Endothelial cell of umbilical vein (primary cell): Measurements from ENCODE around the gene LAMTOR5. TPM values are rescaled to one million over a fixed set of nuclear protein-coding genes. Genes with fewer than 3 reads are reported as not detected.

Experiments
- BruUV-seq: library from RNA; stranded (reverse); fragments of 400-500 nt; replicated peaks from 2 replicates; lab custom pipeline; 2021; lab: Mats Ljungman, UMichigan
- CTCF ChIA-PET: fragments of 300-600, 350-600 bp; sonication (Branson Sonifier 250); formaldehyde crosslinking; loops from one replicate; lab custom pipeline; 2021; ENCODE audit warnings: antibody characterized with exemption, inconsistent platforms; lab: Charles Lee
- POLR2A ChIA-PET: fragments of 300-600, 350-600 bp; sonication (Branson Sonifier 250); formaldehyde crosslinking; loops from one replicate; lab custom pipeline; 2021; ENCODE audit warnings: antibody characterized with exemption, inconsistent platforms; lab: Charles Lee
- DNase-seq: peaks from one replicate; pipeline ENCODE4 v3.0.0-alpha.2; 2011; ENCODE audit warnings: low read depth, low spot score
- FAIRE-seq: peaks from 2 replicates; lab custom pipeline; 2011; peaks lifted over from hg19 to GRCh38; lab: Jason Lieb, UNC
- H2AFZ ChIP-seq: 2 replicates; pipeline ENCODE4 v1.6.0; 2012; ENCODE audit warnings: low read depth, low read length, control low read depth, inconsistent platforms
- H3K27ac ChIP-seq: 2 replicates; pipeline ENCODE4 v1.5.1; 2011; ENCODE audit warnings: low read depth, mild to moderate bottlenecking, control low read depth, low read length, moderate library complexity; ENCODE audit not compliant: insufficient read depth
- H3K27me3 ChIP-seq, 2 experiments: 2 replicates each; pipeline versions ENCODE4 v1.6.0 to v1.6.1; 2011; ENCODE audit warnings: low read length in 2 of 2, mixed read lengths in 1 of 2; ENCODE audit not compliant: control insufficient read depth in 2 of 2, insufficient read depth in 2 of 2
- H3K36me3 ChIP-seq, 2 experiments: 2 replicates in 1 of 2; 3 replicates in 1 of 2; pipeline ENCODE4 v1.5.1; 2011; ENCODE audit warnings: low read length in 2 of 2, mild to moderate bottlenecking in 1 of 2, moderate library complexity in 1 of 2; ENCODE audit not compliant: control insufficient read depth in 2 of 2, insufficient read depth in 2 of 2; ENCODE audit errors: extremely low read depth in 1 of 2
- H3K4me1 ChIP-seq: 3 replicates; pipeline ENCODE4 v1.5.1; 2011; ENCODE audit warnings: mild to moderate bottlenecking, low read length; ENCODE audit not compliant: control insufficient read depth, insufficient read depth; ENCODE audit errors: extremely low read depth
- H3K4me2 ChIP-seq: 2 replicates; pipeline ENCODE4 v1.6.1; 2011; ENCODE audit warnings: low read length, control low read depth, mixed read lengths; ENCODE audit not compliant: insufficient read depth
- H3K4me3 ChIP-seq, 3 experiments: fragments of 200-600 bp in 1 of 3; sonication (generic), shearing (Covaris generic) in 1 of 3; replicated peaks in 1 of 3; 2 replicates each; pipeline ENCODE4 v1.5.1; 2011 to 2016; ENCODE audit warnings: control low read depth in 3 of 3, low read length in 3 of 3, mild to moderate bottlenecking in 2 of 3, inconsistent platforms in 1 of 3, low read depth in 1 of 3, moderate library complexity in 1 of 3; ENCODE audit not compliant: insufficient read depth in 1 of 3
- H3K79me2 ChIP-seq: 2 replicates; pipeline ENCODE4 v1.6.0; 2012; ENCODE audit warnings: low read length, inconsistent platforms; ENCODE audit not compliant: control insufficient read depth, insufficient read depth
- H3K9ac ChIP-seq: replicated peaks from 2 replicates; pipeline ENCODE3; 2011; ENCODE audit warnings: low read length, control low read depth; ENCODE audit not compliant: insufficient read depth; ENCODE audit errors: extremely low read depth
- H3K9me1 ChIP-seq: replicated peaks from 3 replicates; pipeline ENCODE4 v1.6.0; 2011; ENCODE audit warnings: mild to moderate bottlenecking, low read length; ENCODE audit not compliant: control insufficient read depth, insufficient read depth; ENCODE audit errors: extremely low read depth
- H3K9me3 ChIP-seq: replicated peaks from 2 replicates; pipeline ENCODE4 v1.5.1; 2012; ENCODE audit warnings: low read length, inconsistent platforms; ENCODE audit not compliant: control insufficient read depth, insufficient read depth
- H4K20me1 ChIP-seq: replicated peaks from 2 replicates; pipeline ENCODE3; 2011; ENCODE audit warnings: mild to moderate bottlenecking, low read length; ENCODE audit not compliant: control insufficient read depth, insufficient read depth; ENCODE audit errors: extremely low read depth
- EZH2 ChIP-seq: IDR thresholded peaks from 2 replicates; pipeline ENCODE4 v1.6.1; 2012; ENCODE audit warnings: borderline replicate concordance, low read depth, mild to moderate bottlenecking, moderate library complexity, low read length, inconsistent platforms; ENCODE audit not compliant: severe bottlenecking
- FOS ChIP-seq: IDR thresholded peaks from 2 replicates; pipeline ENCODE4 v1.6.1; 2011; ENCODE audit warnings: mild to moderate bottlenecking, low read length, moderate library complexity, borderline replicate concordance; ENCODE audit not compliant: insufficient read depth
- GATA2 ChIP-seq: IDR thresholded peaks from 2 replicates; pipeline ENCODE4 v1.7.0; 2011; ENCODE audit warnings: low read depth, mild to moderate bottlenecking, moderate library complexity, mixed read lengths, low read length; ENCODE audit not compliant: insufficient read length, insufficient read depth
- JUN ChIP-seq: IDR thresholded peaks from 2 replicates; pipeline ENCODE4 v1.6.1; 2011; ENCODE audit warnings: borderline replicate concordance, low read depth; ENCODE audit not compliant: insufficient read length, insufficient read depth
- POLR2AphosphoS5 ChIP-seq: IDR thresholded peaks from 2 replicates; pipeline ENCODE4 v1.6.1; 2012; ENCODE audit warnings: low read depth, mild to moderate bottlenecking, control low read depth, low read length, moderate library complexity; ENCODE audit not compliant: insufficient read depth
- dilution Hi-C: fragments of 300-500 bp; cut with MboI; formaldehyde crosslinking; loops from one replicate; pipeline ENCODE4 v1.15.0; 2019; ENCODE audit warnings: low sequenced_read_pairs; ENCODE audit not compliant: extremely low pct_ligation_motif_present
- intact Hi-C: fragments of 100-400 bp; cut with micrococcal nuclease; formaldehyde crosslinking; loops from one replicate; pipeline ENCODE4 v1.10.0; 2022
- polyA plus RNA-seq, 4 experiments: library from polyadenylated mRNA; depleted of rRNA in 3 of 4; stranded (reverse) in 3 of 4; unstranded in 1 of 4; fragments of >200 nt; gene quantifications; 2 replicates each; pipeline versions ENCODE4 v1.2.1 to v1.2.3, GENCODE V29; 2011 to 2012; ENCODE audit warnings: missing spikeins in 1 of 4
- total RNA-seq: library from RNA; stranded (reverse); gene quantifications from 2 replicates; pipeline ENCODE4 v1.2.3, GENCODE V29; 2021
- TF ChIP-seq, protein P1 (sequence below): IDR thresholded peaks from 2 replicates; pipeline ENCODE4 v1.6.1; 2011; ENCODE audit not compliant: insufficient read depth, insufficient read length
- TF ChIP-seq, protein P2 (sequence below), 2 donors: IDR thresholded peaks; 1 replicate in 1 of 2; 2 replicates in 1 of 2; pipeline ENCODE4 v1.5.1; 2011; ENCODE audit warnings: low read length in 2 of 2, mild to moderate bottlenecking in 2 of 2, moderate library complexity in 2 of 2, control low read depth in 1 of 2, inconsistent platforms in 1 of 2, low read depth in 1 of 2; ENCODE audit not compliant: insufficient read depth in 1 of 2; ENCODE audit errors: extremely low read depth in 1 of 2

LAMTOR5 gene
- total and polyA plus RNA-seq, 2 donors (not counting 3 experiments of a cell fraction or from before 2014, with no cell fraction given): 150 to 503 TPM

DNA sequence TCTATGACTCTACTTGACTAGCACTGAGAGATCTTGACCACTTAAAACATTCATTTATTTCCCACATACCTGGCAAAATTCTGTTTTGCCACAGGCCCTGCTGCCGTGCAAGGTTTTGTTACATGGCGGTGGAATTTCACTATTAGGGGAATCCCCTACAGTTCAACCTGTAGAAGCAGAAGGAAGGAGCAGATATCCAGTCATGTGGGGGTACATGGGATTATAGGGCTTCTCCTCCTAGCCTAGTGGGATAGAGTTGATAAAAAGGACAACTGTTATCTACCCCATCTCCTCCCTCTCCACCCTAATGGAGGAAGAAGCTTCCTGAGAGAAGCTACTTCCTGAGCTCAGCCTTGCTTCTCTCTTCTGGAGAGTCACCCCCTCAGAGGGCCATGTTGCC is 25.7 kb upstream of the LAMTOR5 start:
- dilution Hi-C loops (no loop called here), intact Hi-C loops (no loop called here)
- no peak overlapping the region for H2AFZ ChIP-seq
- H3K36me3 ChIP-seq: no peaks in the 10 kb centered on the region
- H3K79me2 ChIP-seq: no peaks in the 10 kb centered on the region
- FAIRE-seq (no peak), DNase-seq (no peak)
- H3K9ac ChIP-seq: no peak overlapping the region
- CTCF ChIA-PET: interaction anchor here (0.7 to 2.6 kb wide), 3 partner anchors 27 to 225 kb away, joined by 3 to 11 read pairs (median 8); no protein-coding TSS in a partner anchor
- H3K4me2 ChIP-seq: no peak overlapping the region
- TF ChIP-seq, protein P1, sequence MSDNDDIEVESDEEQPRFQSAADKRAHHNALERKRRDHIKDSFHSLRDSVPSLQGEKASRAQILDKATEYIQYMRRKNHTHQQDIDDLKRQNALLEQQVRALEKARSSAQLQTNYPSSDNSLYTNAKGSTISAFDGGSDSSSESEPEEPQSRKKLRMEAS: no peak
- TF ChIP-seq POLR2AphosphoS5: no peak
- no peak for TF ChIP-seq GATA2
- TF ChIP-seq JUN: no peak
- TF ChIP-seq EZH2: no peak
- TF ChIP-seq, protein P2, sequence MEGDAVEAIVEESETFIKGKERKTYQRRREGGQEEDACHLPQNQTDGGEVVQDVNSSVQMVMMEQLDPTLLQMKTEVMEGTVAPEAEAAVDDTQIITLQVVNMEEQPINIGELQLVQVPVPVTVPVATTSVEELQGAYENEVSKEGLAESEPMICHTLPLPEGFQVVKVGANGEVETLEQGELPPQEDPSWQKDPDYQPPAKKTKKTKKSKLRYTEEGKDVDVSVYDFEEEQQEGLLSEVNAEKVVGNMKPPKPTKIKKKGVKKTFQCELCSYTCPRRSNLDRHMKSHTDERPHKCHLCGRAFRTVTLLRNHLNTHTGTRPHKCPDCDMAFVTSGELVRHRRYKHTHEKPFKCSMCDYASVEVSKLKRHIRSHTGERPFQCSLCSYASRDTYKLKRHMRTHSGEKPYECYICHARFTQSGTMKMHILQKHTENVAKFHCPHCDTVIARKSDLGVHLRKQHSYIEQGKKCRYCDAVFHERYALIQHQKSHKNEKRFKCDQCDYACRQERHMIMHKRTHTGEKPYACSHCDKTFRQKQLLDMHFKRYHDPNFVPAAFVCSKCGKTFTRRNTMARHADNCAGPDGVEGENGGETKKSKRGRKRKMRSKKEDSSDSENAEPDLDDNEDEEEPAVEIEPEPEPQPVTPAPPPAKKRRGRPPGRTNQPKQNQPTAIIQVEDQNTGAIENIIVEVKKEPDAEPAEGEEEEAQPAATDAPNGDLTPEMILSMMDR (IDR thresholded peaks at IDR 0.05; ENCODE audit: extremely low read depth in 1 of 2, insufficient read depth in 1 of 2, low read depth in 1 of 2, low read length in 2 of 2): no peak
- no peak for TF ChIP-seq FOS
- POLR2A ChIA-PET: no interaction called here
- H3K9me1 ChIP-seq: no peaks in the 10 kb centered on the region
- no peaks in the 10 kb centered on the region for H3K4me1 ChIP-seq
- H4K20me1 ChIP-seq: no peaks in the 10 kb centered on the region
- no peaks in the 10 kb centered on the region for H3K9me3 ChIP-seq
- BruUV-seq: no TSS peak
- H3K4me3 ChIP-seq: no peak overlapping the region
- no peak overlapping the region for H3K27ac ChIP-seq
- H3K27me3 ChIP-seq: peaks cover 9 to 16% of the 10 kb centered on the region in 2 experiments
